Mucosa of descending colon (tissue), 3 donors: Measurements from ENCODE around the gene OR51E2. TPM values are rescaled to one million over a fixed set of nuclear protein-coding genes. Genes with fewer than 3 reads are reported as not detected.
"Not testable (repeated sequence)": the region's sequence is repeated elsewhere in the genome, so short reads cannot be mapped to it uniquely, and the experiment has no call there.

Experiments
- ATAC-seq: fragments of 200-7000 bp; cut with Tn5 transposase; one replicate; pipeline ENCODE4 v1.9.1; 2020; ENCODE audit warnings: mild to moderate bottlenecking, moderate library complexity
- DNase-seq, 3 donors: peaks; one replicate each; pipeline ENCODE4 v3.0.0-alpha.2; 2020
- H3K36me3 ChIP-seq: fragments of 200-600 bp; one replicate; pipeline ENCODE4 v1.8.0; 2021; ENCODE audit warnings: low read depth, mild to moderate bottlenecking
- H3K4me1 ChIP-seq: fragments of 200-600 bp; one replicate; pipeline ENCODE4 v1.8.0; 2021; ENCODE audit warnings: low read depth, mild to moderate bottlenecking
- H3K4me3 ChIP-seq: fragments of 200-600 bp; one replicate; pipeline ENCODE4 v1.8.0; 2021; ENCODE audit warnings: mild to moderate bottlenecking
- H3K9me3 ChIP-seq: fragments of 200-600 bp; one replicate; pipeline ENCODE4 v1.8.0; 2021; ENCODE audit warnings: mild to moderate bottlenecking
- intact Hi-C, 2 donors: fragments of 100-400 bp; cut with DNase I in 1 of 2; cut with micrococcal nuclease in 1 of 2; formaldehyde crosslinking; loops; one replicate each; pipeline versions ENCODE4 v1.11.0 to v1.11.1; 2022; cut with DNase I, micrococcal nuclease
- long read RNA-seq, 2 donors: library from polyadenylated mRNA; unstranded; transcript quantifications; one replicate each; pipeline ENCODE4 v2.0.0, GENCODE V29; 2019 to 2021
- total RNA-seq, 3 donors: library from RNA; stranded (reverse); fragmentation: NEBNext Ultra II Directional in 2 of 3; extraction: Animal tissue kit (Norgen Biotek cat#: 25700) in 2 of 3; gene quantifications; one replicate each; pipeline versions ENCODE4 v1.2.1 to v1.2.4, GENCODE V29; 2021 to 2023
- TF ChIP-seq, protein P1 (sequence below): fragments of 200-600 bp; IDR thresholded peaks from one replicate; pipeline ENCODE4 v1.8.0; 2022; ENCODE audit warnings: antibody characterized with exemption, mild to moderate bottlenecking
- donor health status: DM: no; HTN: no; CAD: no; lungs with moderate emphysema.
- donor health status: DM: no; HTN: no; CAD: no.
- donor health status: DM: no; HTN: yes; CAD: no.

The OR51E2 gene, protein sequence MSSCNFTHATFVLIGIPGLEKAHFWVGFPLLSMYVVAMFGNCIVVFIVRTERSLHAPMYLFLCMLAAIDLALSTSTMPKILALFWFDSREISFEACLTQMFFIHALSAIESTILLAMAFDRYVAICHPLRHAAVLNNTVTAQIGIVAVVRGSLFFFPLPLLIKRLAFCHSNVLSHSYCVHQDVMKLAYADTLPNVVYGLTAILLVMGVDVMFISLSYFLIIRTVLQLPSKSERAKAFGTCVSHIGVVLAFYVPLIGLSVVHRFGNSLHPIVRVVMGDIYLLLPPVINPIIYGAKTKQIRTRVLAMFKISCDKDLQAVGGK
- 10 to 100 TPM in 1 of 3 donors, 1 to 10 TPM in 1, under 1 TPM in 1; 0.46 to 11.0 (median 1.0) TPM for total RNA-seq
- long read RNA-seq, donor 1, transcript OR51E2-201 (2 exons, 2,781 nt), result major isoform, 12 of 12 reads
- long read RNA-seq, donor 1, partial matches to known transcripts, result 0 of 12 reads
- long read RNA-seq, donor 1, other reads (novel, unspliced or antisense), result 0 of 12 reads
- long read RNA-seq, donor 2, result 0 reads

DNA sequence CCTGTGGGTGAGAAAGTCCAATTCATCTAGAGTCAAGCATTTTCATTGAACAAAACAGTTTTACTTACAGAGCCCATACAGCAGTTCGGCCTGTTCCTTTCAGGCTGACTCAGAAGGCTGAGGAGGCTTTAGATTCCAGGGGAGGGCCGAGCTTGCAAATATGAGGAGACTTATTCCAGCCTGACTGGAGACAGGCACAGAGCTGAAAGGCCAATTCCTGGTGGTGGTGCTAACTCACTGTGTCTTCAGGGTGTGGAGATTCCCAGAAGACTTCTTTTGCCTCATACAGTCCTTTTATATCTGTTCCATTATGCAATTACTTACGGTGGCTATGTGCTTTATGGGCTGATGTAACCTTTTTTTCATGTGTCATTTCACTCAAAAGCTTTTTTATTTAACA, at the start of gene OR51E2:
Gene OR51E2, minus strand, starts transcription at position 269 of the 400 bp plus-strand sequence. CDS start 15,142 bp downstream, outside the sequence.
- TF ChIP-seq, protein P1, sequence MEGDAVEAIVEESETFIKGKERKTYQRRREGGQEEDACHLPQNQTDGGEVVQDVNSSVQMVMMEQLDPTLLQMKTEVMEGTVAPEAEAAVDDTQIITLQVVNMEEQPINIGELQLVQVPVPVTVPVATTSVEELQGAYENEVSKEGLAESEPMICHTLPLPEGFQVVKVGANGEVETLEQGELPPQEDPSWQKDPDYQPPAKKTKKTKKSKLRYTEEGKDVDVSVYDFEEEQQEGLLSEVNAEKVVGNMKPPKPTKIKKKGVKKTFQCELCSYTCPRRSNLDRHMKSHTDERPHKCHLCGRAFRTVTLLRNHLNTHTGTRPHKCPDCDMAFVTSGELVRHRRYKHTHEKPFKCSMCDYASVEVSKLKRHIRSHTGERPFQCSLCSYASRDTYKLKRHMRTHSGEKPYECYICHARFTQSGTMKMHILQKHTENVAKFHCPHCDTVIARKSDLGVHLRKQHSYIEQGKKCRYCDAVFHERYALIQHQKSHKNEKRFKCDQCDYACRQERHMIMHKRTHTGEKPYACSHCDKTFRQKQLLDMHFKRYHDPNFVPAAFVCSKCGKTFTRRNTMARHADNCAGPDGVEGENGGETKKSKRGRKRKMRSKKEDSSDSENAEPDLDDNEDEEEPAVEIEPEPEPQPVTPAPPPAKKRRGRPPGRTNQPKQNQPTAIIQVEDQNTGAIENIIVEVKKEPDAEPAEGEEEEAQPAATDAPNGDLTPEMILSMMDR, result no peak
- no peaks in the 10 kb centered on the region for H3K36me3 ChIP-seq
- no peak within 1 kb of the TSS for H3K4me3 ChIP-seq
- H3K4me1 ChIP-seq, result no peaks in the 10 kb centered on the region
- intact Hi-C loops, result no loop called here
- ATAC-seq (peak; percentile 13), DNase-seq (no peak)
- H3K9me3 ChIP-seq, result no peaks in the 10 kb centered on the region

DNA sequence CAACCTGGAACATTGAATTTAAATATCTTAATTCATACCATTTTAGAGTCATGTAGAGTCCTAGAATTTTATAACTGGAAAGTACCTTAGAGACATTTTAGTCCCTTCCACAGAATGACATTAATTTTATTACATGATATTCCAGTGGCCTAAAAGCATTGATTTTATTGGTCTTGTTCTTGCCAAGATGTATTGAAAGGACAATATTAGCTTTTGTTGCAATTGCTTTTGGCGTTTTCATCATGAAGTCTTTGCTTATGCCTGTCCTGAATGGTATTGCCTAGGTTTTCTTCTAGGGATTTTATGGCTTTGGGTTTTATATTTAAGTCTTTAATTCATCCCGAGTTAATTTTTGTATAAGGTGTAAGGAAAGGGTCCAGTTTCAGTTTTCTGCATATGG, 43.1 kb upstream of the OR51E2 start:
- ATAC-seq (no peak), DNase-seq (no peak)
- Histone ChIP-seq H3K36me3 (no peaks in the 10 kb centered on the region), H3K4me3 (no peak overlapping the region), H3K9me3 (no peaks in the 10 kb centered on the region), H3K4me1 (no peaks in the 10 kb centered on the region)
- TF ChIP-seq, protein P1, result no peak
- intact Hi-C loops, result no loop called here

DNA sequence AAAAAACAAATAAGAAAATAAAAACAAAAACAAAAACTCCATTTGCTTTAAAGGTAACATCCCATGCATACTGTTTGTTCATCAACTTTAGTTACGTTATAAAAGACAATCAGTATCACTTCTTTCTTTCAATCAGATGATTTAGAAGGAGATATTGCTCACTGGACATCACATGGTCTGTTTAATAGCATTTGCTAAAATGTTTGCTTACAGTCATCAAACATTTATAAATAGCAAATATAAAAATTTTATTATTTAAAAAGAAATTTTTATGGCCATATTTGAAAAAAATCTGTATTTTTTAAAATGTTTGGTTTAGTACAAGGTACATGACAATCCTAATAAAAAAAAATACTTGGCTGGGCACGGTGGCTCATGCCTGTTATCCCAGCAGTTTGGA, 29.5 kb upstream of the OR51E2 start:
- intact Hi-C loops, result no loop called here
- Histone ChIP-seq H3K9me3 (no peaks in the 10 kb centered on the region), H3K4me3 (no peak overlapping the region), H3K36me3 (no peaks in the 10 kb centered on the region), H3K4me1 (no peaks in the 10 kb centered on the region)
- DNase-seq (no peak), ATAC-seq (no peak)
- TF ChIP-seq, protein P1, result no peak

DNA sequence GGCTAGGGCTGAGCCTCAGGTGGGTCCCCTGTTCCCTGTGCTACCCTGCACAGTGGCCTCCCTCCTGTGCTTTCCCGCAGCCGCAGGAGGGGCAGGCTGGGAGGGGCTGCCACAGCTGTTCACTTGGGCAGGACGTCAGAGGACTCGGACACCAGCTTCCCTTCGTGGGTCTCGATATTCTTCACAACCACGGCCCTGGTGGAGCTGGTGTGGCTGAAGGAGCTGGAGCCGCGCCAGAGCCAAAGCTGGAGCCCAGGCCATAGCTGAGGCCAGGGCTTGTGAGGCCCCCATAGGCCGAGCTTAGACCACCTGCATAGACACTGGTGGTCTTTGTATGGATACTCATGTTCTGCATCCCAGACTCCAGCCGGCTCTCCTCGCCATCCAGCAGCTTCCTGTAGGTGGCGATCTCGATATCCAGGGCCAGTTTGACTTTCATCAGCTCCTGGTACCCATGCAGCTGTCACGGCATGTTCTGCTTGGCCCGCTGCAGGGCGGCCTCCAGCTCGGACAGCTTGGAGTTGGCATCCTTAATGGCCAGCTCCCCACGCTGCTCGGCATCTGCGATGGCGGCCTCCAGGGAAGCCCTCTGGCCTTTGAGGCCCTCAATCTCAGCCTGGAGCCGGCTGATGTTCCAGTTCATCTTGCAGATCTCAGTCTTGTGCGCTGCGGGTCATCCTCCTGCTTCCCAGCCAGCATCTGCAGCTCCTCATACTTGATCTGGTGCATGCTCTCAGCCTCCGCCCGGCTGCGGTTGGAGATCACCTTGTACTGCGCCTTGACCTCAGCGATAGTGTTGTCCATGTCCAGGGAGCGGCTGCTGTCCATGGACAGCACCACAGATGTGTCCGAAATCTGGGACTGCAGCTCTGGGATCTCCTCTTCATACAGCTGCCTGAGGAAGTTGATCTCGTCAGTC, 25.2 kb upstream of the OR51E2 start:
- DNase-seq, intact Hi-C loops, H3K9me3 ChIP-seq, ATAC-seq, H3K36me3 ChIP-seq, H3K4me1 ChIP-seq, H3K4me3 ChIP-seq: not testable (repeated sequence)

DNA sequence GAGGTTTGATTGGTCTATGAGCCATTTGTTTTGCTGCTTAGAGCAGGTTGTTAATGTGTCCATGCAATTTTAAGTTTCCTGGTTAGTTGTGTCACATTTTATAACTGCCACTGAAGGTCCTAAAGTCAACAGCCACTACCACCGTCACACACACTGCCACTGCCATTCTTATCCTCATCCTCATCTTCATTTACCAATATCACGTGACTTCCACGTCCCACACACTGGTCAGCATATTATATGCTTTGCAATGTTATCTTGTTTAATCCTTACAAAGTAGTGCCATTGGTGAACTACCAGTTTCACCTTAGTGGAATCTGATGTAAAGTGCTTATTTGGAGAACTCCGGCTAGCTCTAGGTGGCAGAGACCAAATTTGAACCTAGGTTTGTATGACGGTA, 16.6 kb upstream of the OR51E2 start:
- no peak for ATAC-seq
- TF ChIP-seq, protein P1, result no peak
- Histone ChIP-seq H3K9me3 (no peaks in the 10 kb centered on the region), H3K36me3 (no peaks in the 10 kb centered on the region), H3K4me3 (no peak overlapping the region), H3K4me1 (no peaks in the 10 kb centered on the region)
- no peak for DNase-seq
- intact Hi-C loops, result no loop called here
